IMR-90 (cell line): ENCODE results near the gene LGALS14. TPM values are rescaled to one million over a fixed set of nuclear protein-coding genes. Genes with fewer than 3 reads are reported as not detected.

Experiments used
- ATAC-seq: fragments of 200-7000 bp; cut with Tn5 transposase; 2 replicates; pipeline ENCODE4 v1.9.1; 2020; ENCODE audit warnings: low read depth, mild to moderate bottlenecking, moderate library complexity
- BruUV-seq: library from RNA; stranded (reverse); fragments of 400-500 nt; replicated peaks from 2 replicates; lab custom pipeline; 2021; lab: Mats Ljungman, UMichigan
- CTCF ChIA-PET: fragments of 300-600 bp; formaldehyde crosslinking; extraction: SDS; loops from one replicate; lab custom pipeline; 2021; ENCODE audit warnings: antibody characterized with exemption; lab: Yijun Ruan, JAX
- POLR2A ChIA-PET: fragments of 300-600 bp; sonication (Branson Sonifier 250); formaldehyde crosslinking; loops from one replicate; lab custom pipeline; 2022; ENCODE audit warnings: antibody characterized with exemption; ENCODE audit not compliant: unreplicated experiment; lab: Charles Lee
- DNase-seq: peaks from one replicate; pipeline ENCODE4 v3.0.0; 2013
- H2AFZ ChIP-seq: replicated peaks from 2 replicates; pipeline ENCODE3; 2013; ENCODE audit warnings: low read length, mild to moderate bottlenecking; ENCODE audit not compliant: poor library complexity
- H2AK5ac ChIP-seq: 2 replicates; pipeline ENCODE4 v1.6.1; 2013; ENCODE audit warnings: low read depth, low read length, inconsistent platforms
- H2AK9ac ChIP-seq: replicated peaks from 2 replicates; pipeline ENCODE3; 2013; ENCODE audit warnings: mild to moderate bottlenecking, low read depth, low read length, moderate library complexity; ENCODE audit not compliant: poor library complexity
- H2BK120ac ChIP-seq: 2 replicates; pipeline ENCODE4 v1.6.1; 2013; ENCODE audit warnings: low read depth, low read length, inconsistent platforms
- H2BK15ac ChIP-seq: 3 replicates; pipeline ENCODE4 v1.6.1; 2013; ENCODE audit warnings: low read depth, low read length, inconsistent platforms
- H2BK20ac ChIP-seq: 2 replicates; pipeline ENCODE4 v1.6.1; 2013; ENCODE audit warnings: low read depth, mild to moderate bottlenecking, inconsistent platforms, low read length, moderate library complexity
- H2BK5ac ChIP-seq: 2 replicates; pipeline ENCODE4 v1.6.1; 2013; ENCODE audit warnings: mild to moderate bottlenecking, low read depth, low read length, inconsistent platforms; ENCODE audit not compliant: poor library complexity, severe bottlenecking
- H3K14ac ChIP-seq: replicated peaks from 2 replicates; pipeline ENCODE4 v1.6.1; 2013; ENCODE audit warnings: low read depth, low read length, inconsistent platforms
- H3K18ac ChIP-seq: 2 replicates; pipeline ENCODE4 v1.6.1; 2013; ENCODE audit warnings: low read depth, low read length, control low read depth
- H3K23ac ChIP-seq: 2 replicates; pipeline ENCODE4 v1.6.1; 2013; ENCODE audit warnings: low read depth, low read length, inconsistent platforms
- H3K27ac ChIP-seq: 2 replicates; pipeline ENCODE4 v1.5.1; 2013; ENCODE audit warnings: mild to moderate bottlenecking, control low read depth, low read length; ENCODE audit not compliant: insufficient read depth
- H3K27me3 ChIP-seq: 2 replicates; pipeline ENCODE4 v1.6.1; 2013; ENCODE audit warnings: low read length; ENCODE audit not compliant: control insufficient read depth, insufficient read depth
- H3K36me3 ChIP-seq: 2 replicates; pipeline ENCODE4 v1.6.1; 2013; ENCODE audit warnings: low read length, mixed read lengths; ENCODE audit not compliant: control insufficient read depth, insufficient read depth
- H3K4ac ChIP-seq: 2 replicates; pipeline ENCODE4 v1.6.1; 2013; ENCODE audit warnings: low read depth, low read length, inconsistent platforms
- H3K4me1 ChIP-seq: 2 replicates; pipeline ENCODE4 v1.6.1; 2013; ENCODE audit warnings: low read length, mixed read lengths; ENCODE audit not compliant: control insufficient read depth, insufficient read depth
- H3K4me2 ChIP-seq: 2 replicates; pipeline ENCODE4 v1.6.1; 2013; ENCODE audit warnings: low read depth, mild to moderate bottlenecking, control low read depth, low read length, moderate library complexity
- H3K4me3 ChIP-seq: 2 replicates; pipeline ENCODE4 v1.5.1; 2013; ENCODE audit warnings: low read depth, mild to moderate bottlenecking, control low read depth, low read length, moderate library complexity; ENCODE audit not compliant: insufficient read depth
- H3K56ac ChIP-seq: 2 replicates; pipeline ENCODE4 v1.6.1; 2013; ENCODE audit warnings: low read length, inconsistent platforms; ENCODE audit not compliant: insufficient read depth; ENCODE audit errors: extremely low read depth
- H3K79me1 ChIP-seq, 2 experiments: 2 replicates each; pipeline ENCODE4 v1.6.1; 2013; ENCODE audit warnings: low read length in 2 of 2, inconsistent platforms in 1 of 2, low read depth in 1 of 2
- H3K9ac ChIP-seq: 2 replicates; pipeline ENCODE4 v1.6.1; 2013; ENCODE audit warnings: low read depth, low read length, control low read depth
- H3K9me1 ChIP-seq: 2 replicates; pipeline ENCODE4 v1.6.1; 2013; ENCODE audit warnings: low read length, inconsistent platforms; ENCODE audit not compliant: insufficient read depth
- H3K9me3 ChIP-seq: 2 replicates; pipeline ENCODE4 v1.6.1; 2013; ENCODE audit warnings: low read length; ENCODE audit not compliant: control insufficient read depth, insufficient read depth
- H4K20me1 ChIP-seq: 2 replicates; pipeline ENCODE4 v1.6.1; 2013; ENCODE audit warnings: low read length, inconsistent platforms; ENCODE audit not compliant: insufficient read depth
- H4K5ac ChIP-seq: 2 replicates; pipeline ENCODE4 v1.6.1; 2013; ENCODE audit warnings: mild to moderate bottlenecking, low read depth, low read length, control low read depth
- H4K8ac ChIP-seq, 2 experiments: 2 replicates each; pipeline ENCODE4 v1.6.1; 2013; ENCODE audit warnings: low read depth in 2 of 2, low read length in 2 of 2, control low read depth in 1 of 2, inconsistent platforms in 1 of 2
- H4K91ac ChIP-seq: 2 replicates; pipeline ENCODE4 v1.6.1; 2013; ENCODE audit warnings: low read depth, low read length, inconsistent platforms; ENCODE audit not compliant: insufficient read depth
- SMC3 ChIP-seq: fragments of 150-350 bp; IDR thresholded peaks from 2 replicates; pipeline ENCODE4 v1.6.1; 2016; ENCODE audit warnings: low read depth, mild to moderate bottlenecking, antibody characterized with exemption, low read length, moderate library complexity
- WGBS, 2 experiments: methylation state at CpG; one replicate each; pipeline versions ENCODE4 v1.1.5 to v1.1.7; 2013; ENCODE audit warnings: missing lambda C conversion rate in 2 of 2; ENCODE audit not compliant: insufficient read length in 1 of 2; ENCODE audit errors: extremely low coverage in 2 of 2; 5-methylcytosine and 5-hydroxymethylcytosine counted together
- dilution Hi-C: fragments of 300-500 bp; cut with HindIII; formaldehyde crosslinking; loops from one replicate; pipeline ENCODE4 v1.14.3; 2018; ENCODE audit warnings: low sequenced_read_pairs; ENCODE audit not compliant: unreplicated experiment
- in situ Hi-C: fragments of 300-500 bp; cut with MboI; formaldehyde crosslinking; loops from 3 replicates; pipeline ENCODE4 v1.14.3; 2019; ENCODE audit warnings: low sequenced_read_pairs, inconsistent platforms, mixed read lengths
- intact Hi-C: fragments of 100-400 bp; cut with micrococcal nuclease; formaldehyde crosslinking; loops from 2 replicates; pipeline ENCODE4 v1.10.0; 2022
- polyA plus RNA-seq, 3 experiments: library from polyadenylated mRNA; depleted of rRNA; stranded (reverse); fragments of >200 nt; gene quantifications; 2 replicates each; pipeline ENCODE4 v1.2.3, GENCODE V29; 2012; ENCODE audit warnings: low replicate concordance in 1 of 3
- total RNA-seq: library from RNA; depleted of rRNA; stranded (reverse); fragments of >200 nt; gene quantifications from 2 replicates; pipeline ENCODE4 v1.2.3, GENCODE V29; 2012

The LGALS14 gene
- total and polyA plus RNA-seq, 2 of the 4 experiments (the other 2 are of a cell fraction): not detected

- Histone ChIP-seq H3K9ac (no peak overlapping the region), H2AFZ (no peak overlapping the region), H3K36me3 (no peaks in the 10 kb centered on the region), H3K56ac (no peak overlapping the region), H2BK20ac (no peak overlapping the region), H4K8ac (no peak overlapping the region), H4K91ac (no peak overlapping the region), H3K9me3 (no peaks in the 10 kb centered on the region), H2AK5ac (no peak overlapping the region), H3K18ac (no peak overlapping the region), H3K79me1 (no peaks in the 10 kb centered on the region), H2AK9ac (no peak overlapping the region), H3K4ac (no peak overlapping the region), H2BK15ac (no peak overlapping the region), H2BK5ac (no peak overlapping the region), H3K23ac (no peak overlapping the region), H2BK120ac (no peak overlapping the region), H3K14ac (no peak overlapping the region), H3K4me3 (no peak overlapping the region), H3K4me2 (no peak overlapping the region), H4K20me1 (no peaks in the 10 kb centered on the region), H4K5ac (no peak overlapping the region), H3K27me3 (no peaks in the 10 kb centered on the region), H3K4me1 (no peaks in the 10 kb centered on the region), H3K9me1 (no peaks in the 10 kb centered on the region), H3K27ac (no peak overlapping the region)
- ATAC-seq: no peak
- intact Hi-C loops: no loop called here
- in situ Hi-C loops: no loop called here
- dilution Hi-C loops: no loop called here
- DNase-seq: no peak
- WGBS, 2 experiments: no CpG with 5 or more reads among the region's 4 CpGs
- POLR2A ChIA-PET: no interaction called here
- BruUV-seq: no TSS peak
- no peak for TF ChIP-seq SMC3
- CTCF ChIA-PET: no interaction called here
Measured at GRCh38 chr19:39746836-39747529, 42.7 kb downstream of the LGALS14 start.
